H54 (cell line): ENCODE results near the gene SMG9.
"Not testable (repeated sequence)": the region's sequence is repeated elsewhere in the genome, so short reads cannot be mapped to it uniquely, and the experiment has no call there.

Experiments
- DNase-seq: peaks from one replicate; pipeline ENCODE4 v3.0.0; 2011; ENCODE audit warnings: low spot score, mixed read lengths; ENCODE audit not compliant: insufficient read length
- FAIRE-seq: peaks from 3 replicates; lab custom pipeline; 2011; peaks lifted over from hg19 to GRCh38; lab: Jason Lieb, UNC
- POLR2A ChIP-seq: IDR thresholded peaks from 2 replicates; pipeline ENCODE4 v1.6.1; 2011; ENCODE audit warnings: low read depth, mild to moderate bottlenecking, low read length

SMG9 gene

DNA sequence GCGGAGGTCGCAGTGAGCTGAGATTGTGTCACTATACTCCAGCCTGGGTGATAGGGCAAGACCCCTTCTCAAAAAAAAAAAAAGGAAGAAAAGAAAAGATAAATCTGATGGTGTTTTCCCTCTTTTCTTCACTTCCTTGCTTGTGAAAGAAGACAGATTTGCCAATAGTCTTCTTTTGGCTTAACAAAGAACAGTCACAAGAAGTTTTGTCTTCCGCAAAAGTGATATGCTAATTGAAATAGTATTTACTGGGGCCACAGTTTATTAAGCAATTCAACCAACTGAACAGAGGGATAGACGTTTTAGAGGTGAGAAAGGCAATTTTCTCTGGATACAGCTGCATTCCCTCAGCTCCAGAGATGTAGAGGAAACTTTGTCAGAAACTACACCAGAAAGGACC is 61.9 kb downstream of the SMG9 start:
- no peak for TF ChIP-seq POLR2A
- no peak for FAIRE-seq
- DNase-seq, result no peak

DNA sequence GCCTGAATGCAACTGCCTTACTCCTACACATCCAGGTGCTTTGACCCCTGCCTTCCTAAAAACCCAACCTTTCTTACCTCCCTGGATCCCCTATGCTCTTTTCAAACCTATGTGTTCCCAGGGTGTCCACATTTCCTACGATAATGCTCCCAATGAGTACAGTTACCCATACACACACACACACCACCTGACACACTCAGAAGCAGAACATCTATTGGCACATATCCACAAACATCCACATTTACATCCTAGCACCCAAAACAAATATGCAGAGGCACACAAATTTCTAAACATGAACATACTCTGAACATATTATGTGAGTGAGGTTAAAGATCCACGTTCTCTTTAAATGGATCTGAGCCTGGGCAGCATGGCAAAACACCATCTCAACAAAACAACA is 62.4 kb downstream of the SMG9 start:
- DNase-seq, result no peak
- no peak for FAIRE-seq
- TF ChIP-seq POLR2A, result no peak

DNA sequence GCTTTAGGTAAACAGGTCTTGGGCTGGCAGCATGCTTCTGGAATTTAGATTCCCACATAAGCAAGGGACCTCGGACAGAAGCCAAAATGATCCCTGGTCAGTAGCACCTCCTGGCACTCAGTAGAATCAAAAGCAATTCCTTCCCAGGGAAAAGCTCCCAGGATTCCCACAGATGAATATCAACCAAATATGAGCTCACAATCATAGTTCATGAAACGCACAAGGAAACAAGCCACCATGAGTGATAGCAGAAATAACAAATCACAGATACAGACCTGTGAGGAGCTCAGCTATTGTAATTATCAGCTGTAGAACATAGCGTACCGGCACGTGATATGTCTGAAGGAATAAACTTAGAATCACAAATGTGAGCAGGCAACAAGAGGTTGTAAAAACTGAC is 63.0 kb downstream of the SMG9 start:
- DNase-seq, result no peak
- no peak for FAIRE-seq
- TF ChIP-seq POLR2A, result no peak

DNA sequence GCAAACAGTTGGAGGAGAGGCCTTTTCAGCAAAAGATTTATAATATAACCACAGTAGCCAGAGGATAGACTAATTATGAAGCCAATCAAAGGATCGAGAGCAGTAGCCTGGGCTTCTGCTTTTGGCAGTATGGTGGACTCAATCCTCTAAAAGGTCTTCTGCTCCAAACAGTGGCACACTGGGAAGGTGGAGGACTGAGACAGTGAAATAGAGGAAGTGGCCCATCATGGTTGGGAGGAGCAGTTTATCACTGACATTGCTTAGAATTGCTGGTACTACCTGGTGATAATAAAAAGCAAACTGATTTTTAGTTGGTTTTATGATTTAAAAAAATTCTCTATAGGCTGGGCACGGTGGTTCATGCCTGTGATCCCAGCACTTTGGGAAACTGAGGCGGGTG is 63.9 kb downstream of the SMG9 start:
- FAIRE-seq, result no peak
- no peak for DNase-seq
- no peak for TF ChIP-seq POLR2A

DNA sequence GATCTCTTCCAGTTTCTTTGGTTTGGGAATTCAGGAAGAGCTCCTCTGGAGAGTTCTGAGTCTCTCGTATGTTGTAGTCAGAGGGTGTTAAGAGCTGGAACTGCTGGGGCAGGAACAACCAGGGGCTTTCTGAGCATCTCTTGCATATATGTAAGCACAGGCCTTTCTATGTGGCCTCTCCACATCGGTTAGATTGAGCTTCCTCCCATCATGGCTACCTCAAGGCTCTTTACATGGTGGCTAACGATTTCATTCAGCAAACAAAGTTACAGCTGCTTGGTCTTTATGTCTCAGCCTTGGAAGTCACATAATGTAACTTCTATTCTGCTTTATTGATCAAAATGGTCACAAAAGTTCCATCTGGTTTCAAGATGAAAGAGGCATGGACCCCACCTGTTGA is 64.3 kb downstream of the SMG9 start:
- no peak for TF ChIP-seq POLR2A
- DNase-seq, result no peak
- FAIRE-seq, result no peak

DNA sequence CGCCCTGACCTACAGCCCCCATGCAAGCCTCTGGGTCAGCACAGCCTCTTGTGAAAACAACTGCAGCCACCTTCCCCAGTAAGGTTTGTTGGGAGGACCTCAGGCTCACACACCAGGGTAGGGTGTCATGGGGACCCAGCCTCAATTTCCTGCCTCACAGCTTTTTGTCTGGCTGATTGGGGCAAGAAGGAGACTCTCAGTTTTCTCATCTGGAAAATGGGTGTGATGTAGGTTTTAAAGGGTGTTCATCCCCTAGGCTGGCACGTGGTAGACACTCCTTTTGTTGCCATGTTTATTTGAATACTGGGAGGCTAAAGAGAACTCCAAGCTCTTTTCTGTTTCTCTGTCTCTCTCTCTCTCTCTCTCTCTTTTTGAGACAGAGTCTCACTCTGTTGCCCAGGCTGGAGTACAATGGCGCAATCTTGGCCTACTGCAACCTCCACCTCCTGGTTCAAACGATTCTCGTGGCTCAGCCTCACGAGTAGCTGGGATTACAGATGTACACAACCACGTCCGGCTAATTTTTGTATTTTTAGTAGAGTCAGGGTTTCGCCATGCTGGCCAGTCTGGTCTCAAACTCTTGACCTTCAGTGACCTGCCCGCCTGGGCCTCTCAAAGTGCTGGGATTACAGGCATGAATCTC is 66.6 kb downstream of the SMG9 start:
- no peak for FAIRE-seq
- DNase-seq, result no peak
- TF ChIP-seq POLR2A, result no peak

DNA sequence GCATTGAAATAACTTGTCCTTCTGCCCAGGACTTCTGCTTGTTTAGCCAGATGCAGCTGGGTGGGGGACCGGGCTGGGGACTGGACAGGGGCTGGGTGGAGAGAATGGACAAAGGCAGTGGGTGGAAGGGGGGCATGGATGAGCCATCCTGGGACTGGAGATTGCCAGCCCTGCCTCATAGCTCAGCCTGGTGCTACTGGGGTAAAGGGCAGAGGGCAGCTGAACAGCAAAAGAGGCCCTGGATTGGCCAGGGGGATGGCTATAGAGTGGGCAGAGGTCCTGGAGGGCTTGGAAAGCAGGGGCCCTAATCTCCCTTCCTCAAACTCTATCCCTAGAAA is 67.1 kb downstream of the SMG9 start:
- FAIRE-seq (no peak), DNase-seq (no peak)
- no peak for TF ChIP-seq POLR2A

DNA sequence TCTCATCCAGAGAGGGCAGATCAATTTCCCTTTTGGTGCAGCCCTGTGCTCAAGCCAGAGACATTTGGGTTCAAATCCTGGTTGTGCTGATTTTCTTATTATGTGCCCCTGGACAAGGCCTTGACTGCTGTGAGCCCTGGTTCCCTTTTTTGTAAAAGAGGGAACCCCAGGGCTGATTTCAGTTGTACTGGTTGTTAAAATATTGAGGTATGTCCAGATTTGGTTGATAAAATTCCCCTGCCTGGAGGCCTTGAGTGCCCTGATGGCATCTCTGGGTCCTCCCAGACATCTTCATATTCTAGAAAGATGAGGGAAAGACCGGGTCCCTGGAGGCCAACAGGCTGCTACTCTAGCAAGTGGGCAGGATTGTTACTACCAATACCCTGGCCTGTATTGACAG is 70.4 kb downstream of the SMG9 start:
- DNase-seq, result no peak
- no peak for TF ChIP-seq POLR2A
- FAIRE-seq, result no peak

DNA sequence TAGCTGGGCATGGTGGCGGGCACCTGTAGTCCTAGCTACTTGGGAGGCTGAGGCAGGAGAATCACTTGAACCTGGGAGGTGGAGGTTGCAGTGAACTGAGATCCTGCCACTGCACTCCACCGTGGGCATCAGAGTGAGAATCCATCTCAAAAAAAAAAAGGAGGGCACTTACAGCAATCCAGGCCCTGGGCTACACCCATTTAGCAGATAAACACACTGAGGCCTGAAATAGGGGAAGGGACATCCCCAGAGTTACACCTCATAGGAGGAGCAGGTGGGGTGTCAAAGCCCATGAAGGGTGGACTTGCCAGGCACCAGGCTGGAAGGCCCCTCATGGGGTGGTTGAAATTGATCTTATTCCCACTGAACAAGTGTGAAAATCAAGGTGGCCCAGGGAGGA is 70.9 kb downstream of the SMG9 start:
- FAIRE-seq (no peak), DNase-seq (no peak)
- no peak for TF ChIP-seq POLR2A

DNA sequence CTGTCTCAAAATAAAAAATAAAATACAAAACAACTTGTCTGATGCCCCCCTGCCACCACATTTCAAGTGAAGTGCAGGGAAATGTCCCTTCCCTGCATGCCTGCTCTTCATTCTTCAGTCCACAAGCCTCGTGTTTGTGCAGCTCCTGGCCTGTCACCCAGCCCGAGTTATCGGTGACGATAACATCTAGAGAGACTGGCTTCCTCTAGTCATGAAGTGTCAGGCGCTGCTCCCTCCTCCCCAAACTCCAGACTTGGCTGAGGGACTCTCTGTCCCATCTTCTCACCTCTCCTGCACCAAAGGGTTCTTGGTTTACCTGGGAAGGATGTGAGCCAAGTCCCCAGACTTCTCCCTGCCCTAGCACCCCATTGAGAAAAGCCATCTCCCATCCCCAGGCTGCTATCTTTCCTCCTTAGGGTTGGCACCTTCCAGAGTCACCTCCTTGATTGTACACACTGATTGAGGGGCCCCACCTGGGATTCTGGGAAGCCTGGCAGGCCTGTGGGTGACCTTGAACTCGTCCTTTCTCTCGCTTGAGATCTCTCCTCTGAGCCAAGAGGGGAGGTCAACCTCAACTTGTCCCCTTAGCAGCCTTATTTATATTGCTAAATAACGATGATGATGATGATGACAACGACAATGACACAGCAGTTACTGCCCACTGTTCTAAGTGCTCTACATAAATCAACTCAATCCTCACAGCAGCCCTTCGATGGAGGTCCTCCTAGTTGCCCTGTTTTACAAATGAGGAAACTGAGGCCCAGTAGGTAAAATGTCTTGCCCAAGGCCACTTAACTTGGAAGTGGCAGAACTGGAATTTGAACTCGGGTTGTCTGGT is 71.7 kb downstream of the SMG9 start:
- DNase-seq (no peak), FAIRE-seq (no peak)
- TF ChIP-seq POLR2A, result no peak

DNA sequence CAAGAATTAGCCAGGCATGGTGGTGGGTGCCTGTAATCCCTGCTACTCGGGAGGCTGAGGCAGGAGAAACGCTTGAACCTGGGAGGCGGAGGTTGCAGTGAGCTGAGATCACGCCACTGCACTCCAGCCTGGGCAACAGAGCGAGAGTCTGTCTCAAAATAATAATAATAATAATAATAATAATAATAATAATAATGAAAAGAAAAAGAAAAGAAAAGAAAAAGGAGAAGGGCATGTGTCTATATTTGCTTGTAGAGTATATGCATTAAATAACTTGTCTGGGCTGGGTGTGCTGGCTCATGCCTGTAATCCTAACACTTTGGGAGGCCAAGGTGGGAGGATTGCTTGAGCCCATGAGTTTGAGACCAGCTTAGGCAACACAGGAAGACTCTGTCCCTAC is 72.5 kb downstream of the SMG9 start:
- not testable (repeated sequence) for DNase-seq, FAIRE-seq

DNA sequence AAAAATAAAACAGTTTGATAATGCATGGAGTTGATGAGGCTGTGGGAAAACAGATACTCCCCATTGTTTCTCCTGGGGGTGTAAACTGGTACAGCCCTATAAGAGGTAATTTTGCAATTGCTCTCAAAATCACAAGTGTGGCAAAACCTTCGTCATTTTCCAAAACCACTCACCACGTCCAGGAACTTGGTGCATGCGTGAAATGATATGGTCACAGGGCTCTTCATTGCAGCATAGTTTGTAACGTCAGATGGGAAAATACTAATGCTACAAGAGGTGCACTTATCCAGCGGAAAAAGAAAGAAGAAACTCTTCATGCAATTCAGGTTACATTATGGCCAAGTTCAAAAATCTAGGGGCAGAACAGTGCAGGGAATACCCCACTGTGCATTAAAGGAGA is 72.9 kb downstream of the SMG9 start:
- TF ChIP-seq POLR2A, result no peak

DNA sequence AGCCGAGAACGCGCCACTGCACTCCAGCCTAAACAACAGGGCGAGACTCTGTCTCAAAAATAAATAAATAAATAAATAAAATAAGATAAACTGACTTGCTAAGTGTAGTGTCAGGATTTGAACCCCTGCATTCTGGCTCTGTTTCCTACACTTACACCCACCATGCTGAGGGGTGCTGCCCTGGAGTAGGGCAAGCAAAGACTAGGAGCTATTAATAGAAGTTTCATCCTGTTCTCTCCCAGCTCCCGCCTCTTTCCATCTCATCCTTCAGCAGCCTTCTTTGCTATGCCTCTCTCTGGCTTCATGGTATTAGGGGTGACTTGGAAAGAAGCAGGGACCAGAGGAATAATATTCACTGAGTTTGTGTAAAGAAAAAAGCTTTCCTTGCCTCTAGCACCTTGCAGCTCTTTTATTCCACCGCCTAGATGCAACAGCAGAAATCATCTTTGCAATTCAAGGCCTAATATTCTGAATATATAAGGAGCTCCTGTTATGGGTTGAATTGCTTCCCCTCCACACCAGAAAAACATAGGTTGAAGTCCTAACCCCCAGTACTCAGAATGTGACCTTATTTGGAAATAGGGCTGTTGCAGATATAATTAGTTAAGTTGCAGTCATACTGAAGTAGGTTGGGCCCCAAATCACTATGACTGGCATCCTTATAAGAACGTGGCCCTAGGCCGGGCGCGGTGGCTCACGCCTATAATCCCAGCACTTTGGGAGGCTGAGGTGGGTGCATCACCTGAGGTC is 76.1 kb downstream of the SMG9 start:
- DNase-seq (no peak), FAIRE-seq (no peak)
- no peak for TF ChIP-seq POLR2A

More for the DNA sequence above, 72.9 kb downstream of the SMG9 start:
- DNase-seq (no peak), FAIRE-seq (no peak)
